Stimulated activated CD8-positive, alpha-beta memory T cell treated with anti-CD3 and anti-CD28 coated beads, Interleukin-12 subunit alpha, Interleukin-12 subunit beta, amount 100 ng/mL, for 1 hour (primary cell): ENCODE measurements around the gene HDC.

Experiments
- DNase-seq: peaks from one replicate; pipeline ENCODE4 v3.0.0-alpha.2; 2020; ENCODE audit warnings: low read depth

HDC gene, protein sequence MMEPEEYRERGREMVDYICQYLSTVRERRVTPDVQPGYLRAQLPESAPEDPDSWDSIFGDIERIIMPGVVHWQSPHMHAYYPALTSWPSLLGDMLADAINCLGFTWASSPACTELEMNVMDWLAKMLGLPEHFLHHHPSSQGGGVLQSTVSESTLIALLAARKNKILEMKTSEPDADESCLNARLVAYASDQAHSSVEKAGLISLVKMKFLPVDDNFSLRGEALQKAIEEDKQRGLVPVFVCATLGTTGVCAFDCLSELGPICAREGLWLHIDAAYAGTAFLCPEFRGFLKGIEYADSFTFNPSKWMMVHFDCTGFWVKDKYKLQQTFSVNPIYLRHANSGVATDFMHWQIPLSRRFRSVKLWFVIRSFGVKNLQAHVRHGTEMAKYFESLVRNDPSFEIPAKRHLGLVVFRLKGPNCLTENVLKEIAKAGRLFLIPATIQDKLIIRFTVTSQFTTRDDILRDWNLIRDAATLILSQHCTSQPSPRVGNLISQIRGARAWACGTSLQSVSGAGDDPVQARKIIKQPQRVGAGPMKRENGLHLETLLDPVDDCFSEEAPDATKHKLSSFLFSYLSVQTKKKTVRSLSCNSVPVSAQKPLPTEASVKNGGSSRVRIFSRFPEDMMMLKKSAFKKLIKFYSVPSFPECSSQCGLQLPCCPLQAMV

GRCh38 chr15:50265620-50266019, at the start of gene HDC:
HDC (minus strand) TSS chr15:50265726; CDS start chr15:50265623, 103 bp downstream.
- DNase-seq, result no peak

- DNase-seq, result no peak
Measured at GRCh38 chr15:50312636-50313035, 47.1 kb upstream of the HDC start.

DNA sequence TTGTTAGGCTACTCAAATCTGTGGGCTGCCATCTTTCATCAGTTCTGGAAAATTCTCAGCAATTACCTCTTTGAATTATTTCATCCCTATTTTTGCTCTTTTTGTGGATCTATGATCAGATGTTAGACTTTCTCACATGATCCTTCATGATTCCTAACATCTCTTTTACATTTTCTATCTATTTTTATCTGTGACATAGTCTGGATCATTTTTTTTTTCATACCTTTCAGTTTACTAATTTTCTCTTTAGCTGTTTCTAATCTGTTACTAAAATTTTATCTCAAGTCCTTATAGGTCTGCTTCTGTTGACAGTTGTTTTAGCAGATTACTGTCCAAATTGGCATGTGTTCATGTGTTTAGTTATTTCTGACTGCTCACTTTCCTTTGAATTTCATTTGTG, 42.3 kb upstream of the HDC start:
- no peak for DNase-seq

- DNase-seq, result no peak
Measured at GRCh38 chr15:50304836-50305235, 39.3 kb upstream of the HDC start.

GRCh38 chr15:50302581-50302980, 37.1 kb upstream of the HDC start:
- DNase-seq, result no peak

GRCh38 chr15:50298340-50298739, 32.8 kb upstream of the HDC start:
- no peak for DNase-seq

DNA sequence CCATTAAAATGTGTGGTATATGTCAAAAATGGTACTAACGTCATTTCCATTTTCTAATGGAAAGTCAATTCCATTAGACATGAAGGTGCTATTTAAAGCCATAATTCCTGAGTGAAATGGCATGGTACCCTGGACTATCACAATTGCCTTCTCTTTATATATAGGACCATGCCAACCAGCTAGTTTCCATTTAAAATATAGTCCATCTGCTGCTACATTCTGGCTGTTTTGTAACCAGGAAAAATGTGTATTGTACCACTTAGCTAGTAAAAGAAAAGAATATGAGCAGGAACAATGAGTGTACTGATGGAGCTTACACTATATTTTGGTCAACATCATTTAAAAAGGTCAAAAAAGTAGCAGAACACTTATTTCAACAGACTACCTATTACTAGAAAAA, 30.4 kb upstream of the HDC start:
- DNase-seq, result no peak

DNA sequence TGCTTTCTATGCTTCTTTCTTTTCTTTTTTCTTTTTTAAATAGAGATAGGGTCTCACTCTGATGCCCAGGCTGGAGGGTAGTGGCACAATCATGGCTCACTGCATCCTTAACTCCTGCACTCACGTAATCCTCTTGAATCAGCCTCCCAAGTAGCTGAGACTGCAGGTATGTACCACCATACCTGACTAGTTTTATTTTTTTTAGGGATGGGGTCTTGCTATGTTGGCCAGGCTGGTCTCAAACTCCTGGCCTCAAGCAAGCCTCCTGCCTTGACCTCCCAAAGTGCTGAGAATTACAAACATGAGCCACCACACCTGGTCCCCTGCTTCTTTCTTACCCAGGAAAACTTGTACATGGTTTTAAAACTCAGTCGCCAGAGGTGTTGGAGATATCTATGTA, 24.2 kb upstream of the HDC start:
- no peak for DNase-seq

- no peak for DNase-seq
Measured at GRCh38 chr15:50287324-50288116, 22.0 kb upstream of the HDC start.

GRCh38 chr15:50281427-50281826, 15.9 kb upstream of the HDC start:
- DNase-seq, result no peak

GRCh38 chr15:50280271-50280670, 14.7 kb upstream of the HDC start:
- no peak for DNase-seq

GRCh38 chr15:50278496-50278895, 13.0 kb upstream of the HDC start:
- no peak for DNase-seq

DNA sequence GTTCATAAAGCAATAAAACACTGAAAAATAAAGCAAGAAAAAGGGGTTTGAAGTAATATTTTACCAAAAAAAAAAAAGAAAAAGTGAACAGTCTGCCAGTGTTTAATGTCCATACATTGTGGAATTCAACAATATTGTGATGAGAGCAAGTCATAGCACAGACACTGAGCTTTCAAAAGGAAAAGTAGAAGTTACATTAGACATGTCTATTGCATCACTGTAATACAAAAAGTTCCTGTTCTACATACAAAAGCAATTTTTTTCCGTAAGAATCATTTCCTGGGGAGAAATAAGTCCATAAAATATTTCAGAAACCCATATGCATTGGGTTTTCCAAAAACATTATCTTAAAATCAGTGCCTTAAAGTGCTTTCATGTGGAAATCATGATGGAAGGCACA, 11.8 kb upstream of the HDC start:
- no peak for DNase-seq

- no peak for DNase-seq
Measured at GRCh38 chr15:50275908-50276307, 10.4 kb upstream of the HDC start.

GRCh38 chr15:50275091-50275490, 9.6 kb upstream of the HDC start:
- DNase-seq, result no peak

DNA sequence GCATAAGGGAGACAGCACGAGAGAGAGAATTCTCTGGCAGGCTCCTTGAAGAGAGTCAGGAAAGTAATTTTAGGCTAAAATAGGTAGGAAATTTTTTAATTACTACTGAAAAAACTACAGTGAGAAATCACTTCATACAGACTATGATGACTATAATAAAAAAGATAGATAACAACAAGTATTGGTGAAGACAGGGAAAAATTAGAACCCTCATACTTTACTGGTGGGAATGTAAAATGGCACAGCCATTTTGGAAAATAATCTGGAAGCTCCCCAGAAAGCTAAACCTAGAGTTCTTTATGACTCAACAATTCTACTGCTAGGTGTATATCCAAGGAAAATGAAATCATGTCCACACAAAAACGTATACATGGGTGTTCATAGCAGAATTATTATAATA, 2.1 kb upstream of the HDC start:
- DNase-seq, result no peak

DNA sequence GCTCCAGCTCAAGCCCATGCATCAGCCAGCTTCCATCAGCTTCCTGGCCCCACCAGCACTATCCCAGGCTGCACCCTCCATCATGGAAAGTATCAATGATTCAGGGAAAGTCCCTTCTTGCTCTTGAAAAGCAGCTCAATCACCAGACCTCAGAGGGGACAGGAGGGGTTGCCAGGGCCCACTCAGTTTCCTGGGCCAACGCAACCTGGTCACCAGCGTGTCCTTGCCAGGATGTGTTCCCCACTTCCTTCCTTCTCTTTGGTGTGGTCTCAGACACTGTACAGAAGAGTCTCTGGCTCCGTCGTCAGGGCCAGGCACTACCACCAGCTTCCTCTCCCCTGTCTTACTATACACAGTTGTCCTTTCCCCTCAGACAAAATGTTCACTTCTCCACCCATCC, 3.0 kb downstream of the HDC start:
- no peak for DNase-seq

GRCh38 chr15:50261981-50262380, 3.5 kb downstream of the HDC start:
- DNase-seq, result no peak

GRCh38 chr15:50260969-50261496, 4.5 kb downstream of the HDC start:
- no peak for DNase-seq

DNA sequence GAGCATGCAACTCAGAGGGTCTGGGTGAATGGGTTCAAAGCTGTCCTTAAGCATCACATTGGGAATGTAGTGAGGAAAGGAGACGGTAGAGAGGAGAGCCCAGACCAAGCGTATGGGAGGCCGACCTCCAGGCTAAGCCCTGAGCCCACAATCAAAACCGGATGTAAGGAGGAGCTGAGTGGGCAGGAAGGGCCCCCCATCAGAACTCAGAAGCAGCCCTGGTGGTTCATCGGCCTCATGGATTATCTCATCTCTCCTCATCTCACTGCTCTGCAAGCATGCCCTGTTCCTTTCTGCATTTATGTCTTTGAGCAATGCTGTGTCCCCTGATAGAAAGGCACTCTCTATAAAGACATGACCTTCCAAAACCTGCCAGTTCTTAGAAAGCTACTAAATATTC, 6.2 kb downstream of the HDC start:
- DNase-seq, result no peak

DNA sequence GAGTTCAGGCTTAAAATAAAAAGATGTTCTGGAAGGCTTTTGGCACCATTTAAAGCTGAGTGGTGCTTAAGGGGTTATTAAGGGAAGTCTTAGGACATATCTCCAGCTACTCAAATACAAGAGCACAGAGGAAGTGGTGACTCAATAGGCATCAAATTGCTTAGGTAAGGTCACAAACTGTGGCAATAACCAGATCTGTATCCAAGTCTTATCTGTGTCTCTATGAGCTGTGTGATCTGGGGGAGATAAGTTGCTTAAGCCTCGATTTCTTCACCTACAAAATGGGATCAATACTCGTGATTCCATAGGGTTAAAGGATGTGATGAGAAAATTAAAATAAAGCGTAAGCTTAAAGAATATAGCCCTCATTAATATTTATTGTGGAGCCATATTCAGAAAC, 7.6 kb downstream of the HDC start:
- DNase-seq, result no peak

DNA sequence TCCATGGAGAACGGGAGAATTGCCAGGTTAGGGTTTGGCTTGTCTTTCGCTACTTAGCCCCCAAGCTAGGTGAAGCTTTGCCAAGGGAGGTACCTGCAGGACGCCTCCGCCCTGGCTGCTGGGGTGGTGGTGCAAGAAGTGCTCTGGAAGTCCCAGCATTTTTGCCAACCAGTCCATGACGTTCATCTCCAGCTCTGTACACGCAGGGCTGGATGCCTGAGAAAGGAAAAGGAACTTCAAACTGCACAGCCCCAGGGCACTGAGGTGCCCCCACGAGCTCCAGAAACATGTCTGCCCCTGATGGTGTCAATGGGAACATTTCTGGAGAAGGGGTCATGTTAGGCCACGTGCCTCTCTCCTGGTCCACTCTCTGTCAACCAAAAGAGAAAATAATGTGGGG, 8.2 kb downstream of the HDC start:
- no peak for DNase-seq
